Right cardiac atrium (tissue), 5 donors: ENCODE results near the gene NECTIN4. TPM values are rescaled to one million over a fixed set of nuclear protein-coding genes. Genes with fewer than 3 reads are reported as not detected.

ENCODE experiments used
- ATAC-seq, 2 donors: fragments of 200-7000 bp; cut with Tn5 transposase; one replicate each; pipeline versions ENCODE4 v1.8.0 to v1.9.1; 2020; ENCODE audit warnings: moderate library complexity in 2 of 2, mild to moderate bottlenecking in 1 of 2
- DNase-seq, 3 donors: peaks; one replicate each; pipeline ENCODE4 v3.0.0-alpha.2; 2020
- H3K27ac ChIP-seq: one replicate; pipeline ENCODE4 v1.5.1; 2013; ENCODE audit warnings: mild to moderate bottlenecking, low read length, control low read depth, moderate library complexity
- H3K27me3 ChIP-seq: one replicate; pipeline ENCODE4 v1.6.1; 2013; ENCODE audit not compliant: control insufficient read depth, insufficient read depth
- H3K4me1 ChIP-seq: one replicate; pipeline ENCODE4 v1.6.1; 2013; ENCODE audit warnings: low read length; ENCODE audit not compliant: control insufficient read depth, insufficient read depth
- H3K4me3 ChIP-seq: one replicate; pipeline ENCODE4 v1.5.1; 2013; ENCODE audit warnings: low read length, control low read depth
- H3K9me3 ChIP-seq: one replicate; pipeline ENCODE4 v1.6.1; 2013; ENCODE audit warnings: low read length; ENCODE audit not compliant: control insufficient read depth
- WGBS: extraction: QIAGEN DNeasy Blood & Tissue Kit; methylation state at CpG from one replicate; pipeline ENCODE4 v1.1.7; 2013; 5-methylcytosine and 5-hydroxymethylcytosine counted together
- intact Hi-C, 4 donors: fragments of 100-400 bp; cut with DNase I; formaldehyde crosslinking; loops; one replicate each; pipeline versions ENCODE4 v1.11.0 to v1.14.0; 2022 to 2023
- polyA plus RNA-seq: library from polyadenylated mRNA; stranded (reverse); fragments of 200-250 nt; gene quantifications from one replicate; pipeline ENCODE4 v1.2.3, GENCODE V29; 2013
- total RNA-seq, 4 donors: library from RNA; stranded (reverse); fragmentation: NEBNext Ultra II Directional; extraction: Animal tissue kit (Norgen Biotek cat#: 25700); gene quantifications; one replicate each; pipeline ENCODE4 v1.2.1, GENCODE V29; 2021
- donor health status: healthy with polysubstance abuse.
- donor health status: DM: no; HTN: yes; CAD: no.
- donor health status: DM: no; HTN: no; CAD: no.
- donor health status: DM: no; HTN: yes; CAD: no; lungs with severe emphysema.
- donor health status: DM: yes; HTN: yes; CAD: no.

NECTIN4 gene
- total and polyA plus RNA-seq, 5 donors = 0.02 TPM; not detected in 4

DNA sequence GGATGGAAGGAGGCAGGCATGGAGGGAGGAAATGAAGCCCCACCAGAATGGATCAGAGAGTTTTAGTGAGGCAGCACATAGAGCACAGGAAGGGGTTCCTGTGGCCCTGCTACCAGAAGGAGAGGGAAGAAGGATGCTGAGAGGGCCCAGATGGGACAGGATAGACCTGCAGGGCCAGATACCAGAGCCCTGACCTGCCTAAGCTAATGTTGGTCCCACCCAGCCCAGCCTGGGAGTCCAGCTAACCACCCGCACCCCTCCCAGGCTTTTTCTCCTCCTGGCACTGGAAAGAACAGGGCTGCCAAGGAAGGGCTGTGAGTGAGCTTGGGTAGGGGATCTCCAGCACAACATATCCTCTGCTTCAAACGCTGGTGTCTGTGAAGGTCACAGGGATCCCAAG lies 6.9 kb downstream of the NECTIN4 start:
- Histone ChIP-seq H3K9me3 (no peaks in the 10 kb centered on the region), H3K27me3 (no peaks in the 10 kb centered on the region), H3K27ac (no peak overlapping the region), H3K4me3 (no peak overlapping the region), H3K4me1 (no peaks in the 10 kb centered on the region)
- no peak for ATAC-seq
- intact Hi-C loops = no loop called here
- DNase-seq = no peak
- WGBS = 79% methylated on average over 2 of the region's 2 CpGs

DNA sequence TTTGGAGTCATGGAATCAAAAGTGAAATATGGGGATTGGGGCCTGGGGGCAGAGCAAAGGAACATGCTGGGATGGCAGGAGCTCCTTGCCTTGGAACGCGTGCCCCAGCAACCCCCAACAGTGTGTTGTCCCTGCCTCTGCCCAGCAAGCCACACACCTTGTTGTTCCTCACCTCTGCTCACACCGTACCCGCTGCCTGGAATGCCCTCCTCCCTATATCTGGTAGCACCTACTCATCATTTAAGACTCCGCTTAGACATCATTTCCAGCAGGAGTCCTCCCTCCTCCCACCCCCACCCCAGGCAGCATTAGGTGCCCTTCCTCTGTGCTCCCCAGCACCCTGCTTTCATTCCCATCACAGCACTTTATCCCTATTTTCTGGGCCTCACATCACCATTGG lies 7.8 kb downstream of the NECTIN4 start:
- intact Hi-C loops = no loop called here
- H3K9me3 ChIP-seq = no peaks in the 10 kb centered on the region
- no peak overlapping the region for H3K4me3 ChIP-seq
- H3K27me3 ChIP-seq = no peaks in the 10 kb centered on the region
- no peaks in the 10 kb centered on the region for H3K4me1 ChIP-seq
- DNase-seq = no peak
- ATAC-seq = no peak
- H3K27ac ChIP-seq = no peak overlapping the region
- WGBS = 76% methylated on average over 5 of the region's 5 CpGs

DNA sequence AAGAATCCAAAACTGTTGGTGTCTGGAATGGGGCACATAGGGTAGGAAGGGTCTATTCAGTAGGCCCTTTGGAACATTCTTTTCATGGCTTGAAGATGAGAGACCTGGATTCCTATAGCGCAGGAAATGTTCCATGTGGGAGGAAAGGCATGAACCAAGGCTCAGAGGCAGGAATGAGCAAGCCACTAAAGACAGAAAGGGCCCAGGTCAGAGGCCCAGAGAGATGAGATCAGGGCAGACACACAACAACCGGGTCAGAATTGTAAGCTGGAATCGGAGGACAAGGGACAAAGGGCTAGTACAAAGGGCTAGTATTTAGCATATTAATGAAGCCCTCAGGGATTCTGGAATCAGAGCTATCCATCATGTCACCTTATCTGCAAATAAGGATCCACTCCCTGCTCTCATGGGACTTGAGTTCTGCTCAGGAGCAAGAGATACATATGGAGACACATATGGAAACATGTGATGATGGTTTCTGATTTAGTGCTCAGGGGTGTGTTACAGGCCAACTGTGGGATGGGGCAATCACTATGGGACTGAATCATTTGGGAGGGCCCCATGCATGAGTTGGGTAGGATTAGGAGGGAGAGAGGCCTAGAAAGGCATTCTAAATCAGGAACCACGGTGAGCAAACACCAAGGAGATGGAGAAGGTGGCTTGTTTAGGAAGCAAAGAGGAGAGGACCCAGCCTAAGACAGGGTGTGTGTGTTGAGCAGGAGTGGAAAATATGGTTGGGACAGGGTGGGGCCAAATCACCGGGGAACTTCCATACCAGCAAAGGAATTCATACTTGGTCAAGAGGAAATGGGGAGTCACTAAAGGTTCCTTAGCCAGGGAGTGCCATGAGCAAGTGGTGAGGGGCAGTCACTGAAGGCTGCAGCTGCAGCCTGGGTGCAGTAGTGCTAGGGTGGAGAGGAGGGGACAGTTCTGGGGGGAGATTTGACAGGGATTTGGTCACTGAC lies 8.6 kb downstream of the NECTIN4 start:
- H3K9me3 ChIP-seq = no peaks in the 10 kb centered on the region
- H3K27ac ChIP-seq = no peak overlapping the region
- H3K27me3 ChIP-seq = no peaks in the 10 kb centered on the region
- intact Hi-C loops = no loop called here
- DNase-seq = no peak
- 80% methylated on average over 5 of the region's 5 CpGs for WGBS
- ATAC-seq = peak in 1 of 2 donors; percentile 10
- no peak overlapping the region for H3K4me3 ChIP-seq
- H3K4me1 ChIP-seq = no peaks in the 10 kb centered on the region

DNA sequence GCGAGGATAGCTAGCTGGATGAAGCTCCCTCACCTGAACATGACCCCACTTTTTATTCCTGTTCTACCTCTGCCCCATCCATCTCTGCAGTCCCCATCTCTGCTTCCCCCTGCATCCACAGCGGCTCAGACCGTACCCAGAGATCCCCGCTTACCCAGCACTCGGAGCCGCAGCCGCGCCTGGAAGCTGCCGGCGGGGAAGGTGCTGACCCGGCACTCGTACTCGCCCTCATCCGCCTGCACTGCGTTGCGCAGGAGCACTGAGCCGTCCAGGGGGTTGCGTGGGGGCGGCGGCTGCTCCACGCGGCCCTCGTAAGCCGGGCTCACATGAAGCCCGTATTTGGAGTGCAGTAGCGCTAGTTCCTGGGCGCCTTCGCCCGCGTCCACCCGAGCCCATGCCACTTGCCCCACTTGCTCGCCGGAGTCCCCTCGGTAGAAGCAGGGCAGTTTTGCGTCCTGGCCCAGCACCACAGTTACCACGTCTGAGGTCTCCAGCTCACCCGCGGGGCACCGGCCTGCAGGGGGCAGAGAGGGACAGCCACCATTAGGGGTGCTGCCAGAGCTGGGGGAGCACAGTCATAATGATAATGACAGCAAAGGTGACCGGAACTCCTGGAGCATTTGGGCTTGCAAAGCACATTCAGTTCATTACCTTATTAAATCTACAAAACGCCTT lies 9.8 kb downstream of the NECTIN4 start:
- 45% methylated on average over 41 of the region's 41 CpGs for WGBS
- Histone ChIP-seq H3K9me3 (no peaks in the 10 kb centered on the region), H3K27me3 (no peaks in the 10 kb centered on the region), H3K4me3 (no peak overlapping the region), H3K27ac (no peak overlapping the region), H3K4me1 (no peaks in the 10 kb centered on the region)
- ATAC-seq (no peak), DNase-seq (no peak)
- intact Hi-C loops = loop anchor here in 1 of 4 donors (10.0 kb wide), 1 partner anchor 55 kb away; the partner anchor contains the start of gene DEDD

DNA sequence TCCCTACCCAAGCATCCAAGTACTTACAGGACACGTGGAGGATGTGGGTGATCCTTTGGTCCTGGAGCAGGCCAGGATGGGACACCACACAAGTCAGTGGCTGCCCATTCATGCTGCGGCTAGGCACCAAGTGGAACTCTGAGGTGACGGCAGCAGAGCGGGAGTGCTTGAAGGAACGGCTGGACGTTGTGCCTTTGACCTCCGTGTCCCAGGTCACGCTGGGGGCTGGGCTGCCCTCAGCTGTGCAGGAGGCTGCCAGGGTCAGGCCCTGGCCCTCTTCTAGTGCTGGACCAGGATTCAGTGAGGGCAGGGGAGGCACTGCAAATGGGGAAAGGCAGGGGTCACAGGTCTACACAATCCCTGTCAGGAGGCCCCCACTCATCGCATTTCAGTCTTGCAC lies 11.9 kb downstream of the NECTIN4 start:
- H3K4me1 ChIP-seq = no peaks in the 10 kb centered on the region
- no peak for DNase-seq
- intact Hi-C loops = loop anchor here in 1 of 4 donors (10.0 kb wide), 1 partner anchor 57 kb away; the partner anchor contains the start of gene DEDD
- no peaks in the 10 kb centered on the region for H3K9me3 ChIP-seq
- WGBS = 70% methylated on average over 9 of the region's 9 CpGs
- H3K27me3 ChIP-seq = no peaks in the 10 kb centered on the region
- no peak overlapping the region for H3K4me3 ChIP-seq
- no peak for ATAC-seq
- no peak overlapping the region for H3K27ac ChIP-seq

DNA sequence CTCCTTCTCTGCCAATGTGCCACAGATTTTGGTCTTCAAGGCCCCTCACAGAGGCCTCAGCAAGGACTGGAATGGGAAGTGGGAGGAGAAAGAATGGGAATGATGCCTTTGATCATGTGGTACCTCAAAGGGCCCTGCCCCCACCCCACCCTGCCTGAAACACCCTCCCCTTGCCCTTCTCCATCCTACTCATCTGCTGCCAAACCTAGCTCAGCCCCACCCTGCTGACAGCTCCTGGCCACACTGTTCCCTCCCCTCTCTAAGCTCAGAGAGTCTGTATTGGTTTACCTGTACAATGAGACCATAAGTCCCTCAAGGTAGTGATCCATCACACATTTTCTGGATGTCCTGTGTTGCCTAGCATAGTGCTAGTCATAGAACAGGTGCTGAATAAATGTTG lies 12.9 kb downstream of the NECTIN4 start:
- ATAC-seq = no peak
- no peaks in the 10 kb centered on the region for H3K9me3 ChIP-seq
- intact Hi-C loops = loop anchor here in 1 of 4 donors (10.0 kb wide), 1 partner anchor 58 kb away; the partner anchor contains the start of gene DEDD
- H3K4me1 ChIP-seq = no peaks in the 10 kb centered on the region
- no peak for DNase-seq
- no peaks in the 10 kb centered on the region for H3K27me3 ChIP-seq
- H3K27ac ChIP-seq = no peak overlapping the region
- no peak overlapping the region for H3K4me3 ChIP-seq

DNA sequence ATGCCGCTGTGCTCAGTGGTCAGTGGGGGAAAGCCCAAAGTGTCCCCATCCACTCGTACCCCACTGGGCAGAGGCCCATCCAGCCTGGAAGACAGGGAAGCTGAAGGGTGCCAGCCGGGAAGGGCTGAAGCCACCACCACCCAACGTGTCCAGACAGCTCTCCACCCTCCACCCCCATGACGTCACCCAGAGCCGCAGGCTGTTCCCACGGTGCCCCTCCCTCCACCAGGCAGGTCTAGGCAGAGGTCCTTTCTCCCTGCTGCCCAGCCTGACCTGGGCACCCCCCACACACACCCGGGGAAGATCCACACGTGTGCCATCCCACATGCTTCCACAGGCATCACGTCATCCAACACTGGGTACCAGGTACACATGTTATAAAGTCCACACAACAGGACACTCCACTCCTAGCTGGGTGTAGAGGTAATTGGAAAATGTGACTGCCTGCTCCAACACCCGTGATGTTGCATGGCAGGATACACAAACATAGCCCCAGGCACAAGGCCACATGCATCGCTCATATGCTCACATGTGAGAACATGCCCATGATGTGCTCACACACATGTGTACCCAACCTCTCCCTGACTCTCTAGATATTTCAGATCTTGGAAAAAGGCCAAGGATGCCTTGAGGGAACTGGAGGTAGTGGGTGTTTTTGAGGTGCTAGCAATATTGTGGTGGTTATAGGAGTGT lies 14.5 kb downstream of the NECTIN4 start:
- 75% methylated on average over 12 of the region's 12 CpGs for WGBS
- DNase-seq (no peak), ATAC-seq (no peak)
- H3K4me3 ChIP-seq = no peak overlapping the region
- intact Hi-C loops = loop anchor here in 1 of 4 donors (10.0 kb wide), 1 partner anchor 60 kb away; the partner anchor contains the start of gene DEDD
- no peak overlapping the region for H3K27ac ChIP-seq
- H3K9me3 ChIP-seq = no peaks in the 10 kb centered on the region
- no peaks in the 10 kb centered on the region for H3K27me3 ChIP-seq
- no peaks in the 10 kb centered on the region for H3K4me1 ChIP-seq

DNA sequence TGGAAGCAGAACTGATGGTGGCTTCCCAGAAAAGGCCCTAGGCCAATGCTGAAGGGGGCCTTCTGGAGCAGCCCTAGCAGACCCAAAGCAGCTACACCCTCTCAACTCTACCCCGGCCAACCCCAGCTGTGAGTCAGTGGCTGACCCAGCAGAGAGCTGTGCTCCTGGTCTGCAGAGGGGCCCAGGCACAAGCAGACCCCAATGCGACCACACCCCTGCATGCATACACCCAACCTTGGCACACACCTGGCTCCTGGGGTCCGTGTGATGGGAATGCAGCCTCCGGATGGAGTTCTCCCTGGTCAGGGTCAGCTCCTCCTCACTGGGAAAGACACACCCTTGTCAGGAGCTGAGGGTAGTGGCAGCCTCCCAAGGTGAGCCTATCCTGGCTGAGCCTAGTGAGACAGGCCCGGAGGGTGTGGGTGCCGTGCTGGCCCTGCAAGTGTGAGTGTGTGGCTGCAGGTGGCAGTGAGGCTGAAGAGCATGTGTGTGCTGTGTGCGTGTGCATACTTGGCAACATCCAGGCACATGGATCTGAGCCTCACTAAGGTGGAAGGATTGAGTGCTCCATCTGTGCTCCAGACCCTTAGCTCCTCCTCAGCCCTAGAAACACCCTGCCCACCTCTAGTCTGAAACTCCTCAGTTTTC lies 15.8 kb downstream of the NECTIN4 start:
- DNase-seq (no peak), ATAC-seq (no peak)
- no peaks in the 10 kb centered on the region for H3K4me1 ChIP-seq
- no peaks in the 10 kb centered on the region for H3K27me3 ChIP-seq
- H3K27ac ChIP-seq = no peak overlapping the region
- H3K9me3 ChIP-seq = no peaks in the 10 kb centered on the region
- intact Hi-C loops = loop anchor here in 1 of 4 donors (10.0 kb wide), 1 partner anchor 61 kb away; the partner anchor contains the start of gene DEDD
- H3K4me3 ChIP-seq = no peak overlapping the region
- 77% methylated on average over 7 of the region's 7 CpGs for WGBS

DNA sequence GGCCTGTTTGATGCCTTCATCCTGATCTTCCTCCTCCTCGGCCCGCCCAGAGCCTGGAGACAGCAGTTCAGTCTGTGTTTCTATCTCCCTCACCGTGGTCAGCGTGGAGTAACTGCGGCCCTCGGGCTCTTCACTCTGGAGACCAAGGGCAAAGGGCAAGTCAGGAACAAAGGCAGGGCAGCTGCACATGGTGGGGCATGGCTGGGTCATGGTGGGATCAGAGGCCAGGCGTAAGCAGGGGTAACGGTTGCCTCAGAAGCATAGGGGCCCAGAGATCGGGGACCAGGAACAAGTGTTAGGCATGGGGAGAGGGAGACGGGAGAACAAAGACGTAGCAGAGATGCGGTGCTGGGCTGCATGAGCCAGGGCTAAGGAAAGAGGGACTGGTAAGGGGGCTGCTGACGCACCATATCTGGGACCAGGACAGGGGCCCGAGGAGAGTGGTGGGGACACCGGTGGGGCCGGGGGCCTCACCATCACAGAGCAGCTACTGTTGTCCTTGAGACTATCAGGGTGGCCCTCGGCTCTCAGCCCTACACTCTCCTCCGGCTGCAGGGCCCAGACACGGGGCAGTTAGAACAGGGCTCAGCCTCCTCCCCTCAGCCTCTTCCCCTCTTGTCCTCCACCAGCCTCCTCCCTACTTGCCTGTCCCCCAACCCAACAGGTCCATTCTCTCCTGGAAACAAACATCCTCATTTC lies 16.5 kb downstream of the NECTIN4 start:
- H3K27ac ChIP-seq = no peak overlapping the region
- no peaks in the 10 kb centered on the region for H3K27me3 ChIP-seq
- ATAC-seq (no peak), DNase-seq (no peak)
- WGBS = 95% methylated on average over 19 of the region's 19 CpGs
- H3K4me3 ChIP-seq = no peak overlapping the region
- H3K9me3 ChIP-seq = no peaks in the 10 kb centered on the region
- intact Hi-C loops = loop anchor here in 1 of 4 donors (10.0 kb wide), 1 partner anchor 62 kb away; the partner anchor contains the start of gene DEDD
- H3K4me1 ChIP-seq = no peaks in the 10 kb centered on the region

DNA sequence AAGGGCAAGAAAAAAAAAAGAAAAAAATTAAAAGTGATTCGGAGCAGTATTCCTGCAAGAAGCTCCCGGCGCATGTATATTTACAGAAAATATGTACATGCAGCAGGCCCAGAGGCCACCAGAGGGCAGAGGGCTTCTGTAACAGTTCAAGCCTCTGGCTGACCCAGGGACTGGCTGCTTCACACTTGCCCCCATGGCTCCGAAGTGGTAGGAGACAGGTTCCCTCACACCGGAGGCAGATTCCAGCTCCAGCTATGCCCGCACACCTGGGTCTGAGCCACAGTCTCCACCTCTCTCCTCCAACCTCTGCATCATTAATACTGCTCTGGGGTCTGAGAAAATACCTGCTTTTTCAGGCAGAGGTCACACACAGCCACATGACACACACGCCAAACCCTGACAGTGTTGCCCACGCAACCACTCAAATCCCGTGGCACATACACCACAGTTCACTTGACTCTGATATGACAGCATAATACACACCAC lies 17.4 kb downstream of the NECTIN4 start:
- DNase-seq (peak; percentile 71 to 88 (median 75)), ATAC-seq (no peak)
- Histone ChIP-seq H3K4me1 (no peaks in the 10 kb centered on the region), H3K4me3 (no peak overlapping the region), H3K9me3 (no peaks in the 10 kb centered on the region), H3K27ac (no peak overlapping the region), H3K27me3 (no peaks in the 10 kb centered on the region)
- intact Hi-C loops = loop anchor here in 1 of 4 donors (10.0 kb wide), 1 partner anchor 63 kb away; the partner anchor contains the start of gene DEDD
- WGBS = 65% methylated on average over 9 of the region's 9 CpGs
